GM15510 (cell line): Measurements from ENCODE around the gene TMEM200B.

Source experiments
- POLR2A ChIP-seq: IDR thresholded peaks from 3 replicates; pipeline ENCODE4 v1.6.1; 2011; ENCODE audit warnings: borderline replicate concordance; ENCODE audit not compliant: insufficient read length; ENCODE audit errors: extremely low read depth

TMEM200B gene

GRCh38 chr1:29123887-29124365 is at the start of gene TMEM200B:
TMEM200B (minus strand) TSS chr1:29123903; CDS start chr1:29121828, 2,075 bp downstream.
- no peak for TF ChIP-seq POLR2A

DNA sequence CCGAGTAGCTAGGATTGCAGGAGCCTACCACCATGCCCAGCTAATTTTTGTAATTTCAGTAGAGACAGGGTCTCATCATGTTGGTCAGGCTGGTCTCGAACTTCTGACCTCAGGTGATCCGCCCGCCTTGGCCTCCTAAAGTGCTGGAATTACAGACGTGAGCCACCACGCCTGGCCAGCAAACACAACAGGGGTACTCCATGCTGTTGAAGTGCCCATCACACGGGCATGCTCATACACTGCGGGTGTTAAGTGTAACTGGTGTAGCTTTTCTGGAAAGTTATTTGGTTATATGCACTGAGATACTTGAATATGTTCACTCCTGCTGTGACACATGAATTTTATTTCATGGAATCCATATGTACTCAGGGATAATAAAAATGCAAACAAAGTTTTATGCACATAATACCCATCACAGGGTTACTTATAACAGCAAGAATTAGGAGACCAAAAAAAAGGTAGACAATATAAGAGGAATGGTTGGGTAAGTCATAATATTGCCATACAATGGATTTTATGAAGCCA is 48.8 kb upstream of the TMEM200B start:
- no peak for TF ChIP-seq POLR2A

- TF ChIP-seq POLR2A: no peak
Observed at GRCh38 chr1:29171521-29171920, 47.8 kb upstream of the TMEM200B start.

- no peak for TF ChIP-seq POLR2A
Observed at GRCh38 chr1:29171089-29171488, 47.4 kb upstream of the TMEM200B start.

DNA sequence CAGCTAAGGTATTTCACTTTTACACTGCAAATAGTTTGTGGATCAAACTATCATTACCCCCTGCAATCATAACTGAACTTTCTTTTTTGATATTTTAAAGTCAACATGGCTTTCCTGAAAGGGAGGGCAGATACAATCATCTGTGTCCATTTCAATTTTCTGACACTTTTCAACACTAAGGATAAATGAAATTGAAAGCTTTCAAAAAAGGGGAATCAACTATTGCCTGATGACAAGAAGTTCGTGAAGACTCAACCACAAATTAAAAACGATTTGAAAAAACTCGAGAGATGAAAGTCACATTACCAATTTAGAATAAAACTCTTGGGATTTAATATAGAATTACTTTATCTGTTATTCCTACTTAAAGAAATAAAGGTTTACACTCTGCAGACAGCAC is 46.3 kb upstream of the TMEM200B start:
- TF ChIP-seq POLR2A: no peak

GRCh38 chr1:29167904-29168303 is 44.2 kb upstream of the TMEM200B start:
- no peak for TF ChIP-seq POLR2A

GRCh38 chr1:29166291-29166878 is 42.7 kb upstream of the TMEM200B start:
- TF ChIP-seq POLR2A: no peak

GRCh38 chr1:29164588-29164987 is 40.9 kb upstream of the TMEM200B start:
- no peak for TF ChIP-seq POLR2A

GRCh38 chr1:29162476-29163138 is 38.9 kb upstream of the TMEM200B start:
- no peak for TF ChIP-seq POLR2A

DNA sequence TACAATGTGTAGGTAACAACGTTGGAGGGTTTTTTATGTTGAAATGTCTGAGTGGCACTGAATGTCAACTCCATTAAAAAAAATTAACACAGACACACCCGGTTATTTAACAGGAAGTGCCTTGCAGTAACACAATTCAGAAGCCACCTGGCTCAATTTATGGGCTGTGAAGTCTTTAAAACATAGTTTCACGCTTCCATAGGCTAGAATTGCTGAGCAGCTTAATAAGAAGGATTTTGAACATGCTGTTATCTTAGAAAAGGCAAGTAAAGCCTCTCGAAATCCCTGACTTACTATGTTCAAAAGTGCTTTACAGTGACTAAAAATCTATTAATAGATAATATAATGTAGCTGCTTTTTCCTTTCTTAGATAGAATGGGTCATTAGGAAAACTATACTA is 38.3 kb upstream of the TMEM200B start:
- no peak for TF ChIP-seq POLR2A

- TF ChIP-seq POLR2A: no peak
Observed at GRCh38 chr1:29159773-29160172, 36.1 kb upstream of the TMEM200B start.

GRCh38 chr1:29157269-29157601 is 33.5 kb upstream of the TMEM200B start:
- no peak for TF ChIP-seq POLR2A

DNA sequence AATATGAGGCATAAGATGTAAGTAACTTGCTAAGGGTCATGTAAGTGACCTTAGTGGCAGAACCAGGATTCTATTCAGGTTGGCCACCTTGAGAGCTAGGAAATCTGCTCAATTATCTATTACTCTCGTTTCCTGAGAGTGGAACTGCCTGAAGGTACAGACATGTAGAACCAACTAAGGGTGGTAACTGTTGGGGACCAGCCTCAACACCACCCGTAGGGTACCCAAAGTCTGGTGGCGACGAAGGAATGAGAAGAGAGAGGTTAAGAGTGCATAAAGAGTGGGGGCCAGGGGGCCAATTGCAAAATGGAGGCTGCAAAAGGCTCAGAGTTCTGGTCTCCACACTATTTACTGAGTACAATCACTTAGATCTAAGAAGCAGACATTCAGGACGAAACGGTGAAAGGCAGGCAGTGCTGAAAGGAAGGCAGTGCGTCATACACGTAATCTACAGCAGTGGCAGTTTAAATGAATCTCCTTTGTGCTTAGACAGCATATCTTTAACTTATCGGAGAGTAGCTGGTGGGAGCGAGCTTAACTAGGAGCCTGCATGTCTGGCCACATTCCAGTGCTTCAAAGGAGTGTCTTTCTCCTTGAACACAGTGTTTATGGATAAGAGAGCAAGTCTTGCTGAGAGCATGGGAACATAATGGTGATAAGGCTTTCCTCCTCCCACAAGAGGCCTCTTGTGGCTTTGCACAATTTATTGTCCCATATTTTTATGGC is 33.0 kb upstream of the TMEM200B start:
- no peak for TF ChIP-seq POLR2A

DNA sequence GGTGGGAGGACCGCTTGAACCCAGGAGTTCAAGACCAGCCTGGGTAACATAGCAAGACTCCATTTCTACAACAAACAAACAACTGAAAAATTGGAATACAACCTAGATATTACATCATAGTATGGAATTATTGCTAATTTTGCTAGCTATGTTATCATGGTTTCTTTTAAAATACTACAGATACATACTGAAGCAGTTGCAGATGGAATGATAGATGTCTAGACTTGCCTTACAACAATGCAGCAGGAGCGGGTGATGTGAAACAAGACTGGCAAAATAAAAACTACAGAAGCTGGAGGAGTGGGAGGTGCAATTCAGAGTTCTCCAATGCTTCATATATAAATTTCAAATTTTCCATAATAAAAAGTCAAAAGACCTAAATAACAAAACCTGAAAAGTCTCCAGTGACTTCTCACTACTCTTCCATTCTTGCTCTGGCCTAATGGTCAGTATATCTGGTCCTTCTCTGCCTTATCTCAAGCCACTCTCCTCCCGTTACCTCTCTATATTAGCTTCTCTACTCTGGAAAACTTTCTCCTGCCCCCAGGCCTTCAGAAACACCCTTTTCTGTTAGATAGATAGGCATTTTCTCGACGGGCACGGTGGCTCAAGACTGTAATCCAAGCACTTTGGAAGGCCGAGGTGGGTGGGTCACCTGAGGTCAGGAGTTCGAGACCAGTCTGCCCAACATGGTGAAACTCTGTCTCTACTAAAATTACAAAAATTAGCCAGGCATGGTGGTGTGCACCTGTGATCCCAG is 28.5 kb upstream of the TMEM200B start:
- TF ChIP-seq POLR2A: no peak
